ENCODE data around the gene WDR27.

GRCh38 chr6:169604076-169604475 is 97.8 kb downstream of the WDR27 start:
- TF ChIP-seq, protein P1, sequence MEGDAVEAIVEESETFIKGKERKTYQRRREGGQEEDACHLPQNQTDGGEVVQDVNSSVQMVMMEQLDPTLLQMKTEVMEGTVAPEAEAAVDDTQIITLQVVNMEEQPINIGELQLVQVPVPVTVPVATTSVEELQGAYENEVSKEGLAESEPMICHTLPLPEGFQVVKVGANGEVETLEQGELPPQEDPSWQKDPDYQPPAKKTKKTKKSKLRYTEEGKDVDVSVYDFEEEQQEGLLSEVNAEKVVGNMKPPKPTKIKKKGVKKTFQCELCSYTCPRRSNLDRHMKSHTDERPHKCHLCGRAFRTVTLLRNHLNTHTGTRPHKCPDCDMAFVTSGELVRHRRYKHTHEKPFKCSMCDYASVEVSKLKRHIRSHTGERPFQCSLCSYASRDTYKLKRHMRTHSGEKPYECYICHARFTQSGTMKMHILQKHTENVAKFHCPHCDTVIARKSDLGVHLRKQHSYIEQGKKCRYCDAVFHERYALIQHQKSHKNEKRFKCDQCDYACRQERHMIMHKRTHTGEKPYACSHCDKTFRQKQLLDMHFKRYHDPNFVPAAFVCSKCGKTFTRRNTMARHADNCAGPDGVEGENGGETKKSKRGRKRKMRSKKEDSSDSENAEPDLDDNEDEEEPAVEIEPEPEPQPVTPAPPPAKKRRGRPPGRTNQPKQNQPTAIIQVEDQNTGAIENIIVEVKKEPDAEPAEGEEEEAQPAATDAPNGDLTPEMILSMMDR (IDR thresholded peaks at IDR 0.05; ENCODE audit: low read length), result no peak
- no peak for TF ChIP-seq EZH2 (optimal IDR thresholded peaks at IDR 0.05; ENCODE audit: low read depth, low read length)
- no peak for TF ChIP-seq EZH2phosphoT487 (IDR thresholded peaks at IDR 0.05; ENCODE audit: low read length)
